ENCODE data around the gene NSUN3.

- TF ChIP-seq, protein P1, sequence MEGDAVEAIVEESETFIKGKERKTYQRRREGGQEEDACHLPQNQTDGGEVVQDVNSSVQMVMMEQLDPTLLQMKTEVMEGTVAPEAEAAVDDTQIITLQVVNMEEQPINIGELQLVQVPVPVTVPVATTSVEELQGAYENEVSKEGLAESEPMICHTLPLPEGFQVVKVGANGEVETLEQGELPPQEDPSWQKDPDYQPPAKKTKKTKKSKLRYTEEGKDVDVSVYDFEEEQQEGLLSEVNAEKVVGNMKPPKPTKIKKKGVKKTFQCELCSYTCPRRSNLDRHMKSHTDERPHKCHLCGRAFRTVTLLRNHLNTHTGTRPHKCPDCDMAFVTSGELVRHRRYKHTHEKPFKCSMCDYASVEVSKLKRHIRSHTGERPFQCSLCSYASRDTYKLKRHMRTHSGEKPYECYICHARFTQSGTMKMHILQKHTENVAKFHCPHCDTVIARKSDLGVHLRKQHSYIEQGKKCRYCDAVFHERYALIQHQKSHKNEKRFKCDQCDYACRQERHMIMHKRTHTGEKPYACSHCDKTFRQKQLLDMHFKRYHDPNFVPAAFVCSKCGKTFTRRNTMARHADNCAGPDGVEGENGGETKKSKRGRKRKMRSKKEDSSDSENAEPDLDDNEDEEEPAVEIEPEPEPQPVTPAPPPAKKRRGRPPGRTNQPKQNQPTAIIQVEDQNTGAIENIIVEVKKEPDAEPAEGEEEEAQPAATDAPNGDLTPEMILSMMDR (IDR thresholded peaks at IDR 0.05; ENCODE audit: extremely low read depth in 1 of 2, insufficient read depth in 1 of 2, low read depth in 1 of 2, low read length in 2 of 2) = no peak
- no peak for TF ChIP-seq POLR2A (IDR thresholded peaks at IDR 0.05; ENCODE audit: low read depth, low read length)
- TF ChIP-seq POLR2AphosphoS5 (IDR thresholded peaks at IDR 0.05; ENCODE audit: insufficient read depth, low read depth, low read length) = no peak
- TF ChIP-seq EZH2 (IDR thresholded peaks at IDR 0.05; ENCODE audit: borderline replicate concordance, low read depth, low read length, severe bottlenecking) = no peak
- TF ChIP-seq JUN (IDR thresholded peaks at IDR 0.05; ENCODE audit: borderline replicate concordance, insufficient read depth, insufficient read length, low read depth) = no peak
Measured at GRCh38 chr3:94026623-94027022, 36.2 kb upstream of the NSUN3 start.

All from endothelial cell of umbilical vein (primary cell).